HG02678 (cell line): ENCODE measurements around the gene CCDC146.
A peak's percentile ranks its signal among the peaks of the same experiment; 100 is the strongest.
"Not testable (repeated sequence)": the region's sequence is repeated elsewhere in the genome, so short reads cannot be mapped to it uniquely, and the experiment has no call there.

Experiments used
- ATAC-seq: cut with Tn5 transposase; IDR thresholded peaks from one replicate; pipeline ENCODE4 v1.9.1; 2021; ENCODE audit warnings: mild to moderate bottlenecking, moderate library complexity; ENCODE audit not compliant: unreplicated experiment

CCDC146 gene

GRCh38 chr7:77121860-77122681 lies at the start of gene CCDC146:
CCDC146 (plus strand) TSS chr7:77122615; CDS start chr7:77167669, 45,054 bp downstream.
- peak; percentile 98 for ATAC-seq

- not testable (repeated sequence) for ATAC-seq
Measured at GRCh38 chr7:77074786-77075396, 47.5 kb upstream of the CCDC146 start.

GRCh38 chr7:77077060-77077459 lies 45.4 kb upstream of the CCDC146 start:
- ATAC-seq = not testable (repeated sequence)

- ATAC-seq = not testable (repeated sequence)
Measured at GRCh38 chr7:77079112-77079511, 43.3 kb upstream of the CCDC146 start.

GRCh38 chr7:77079624-77080023 lies 42.8 kb upstream of the CCDC146 start:
- not testable (repeated sequence) for ATAC-seq

GRCh38 chr7:77080236-77080635 lies 42.2 kb upstream of the CCDC146 start:
- not testable (repeated sequence) for ATAC-seq

- not testable (repeated sequence) for ATAC-seq
Measured at GRCh38 chr7:77082192-77082591, 40.2 kb upstream of the CCDC146 start.

- not testable (repeated sequence) for ATAC-seq
Measured at GRCh38 chr7:77092301-77092700, 30.1 kb upstream of the CCDC146 start.

GRCh38 chr7:77100501-77100900 lies 21.9 kb upstream of the CCDC146 start:
- not testable (repeated sequence) for ATAC-seq

GRCh38 chr7:77101187-77101586 lies 21.2 kb upstream of the CCDC146 start:
- not testable (repeated sequence) for ATAC-seq

- ATAC-seq = not testable (repeated sequence)
Measured at GRCh38 chr7:77102671-77103070, 19.7 kb upstream of the CCDC146 start.

GRCh38 chr7:77105904-77106303 lies 16.5 kb upstream of the CCDC146 start:
- ATAC-seq = not testable (repeated sequence)

- ATAC-seq = not testable (repeated sequence)
Measured at GRCh38 chr7:77107659-77108058, 14.8 kb upstream of the CCDC146 start.

GRCh38 chr7:77108362-77108761 lies 14.1 kb upstream of the CCDC146 start:
- not testable (repeated sequence) for ATAC-seq

- ATAC-seq = not testable (repeated sequence)
Measured at GRCh38 chr7:77112719-77113306, 9.6 kb upstream of the CCDC146 start.

- not testable (repeated sequence) for ATAC-seq
Measured at GRCh38 chr7:77125486-77125885, 3.1 kb downstream of the CCDC146 start.

GRCh38 chr7:77127009-77127408 lies 4.6 kb downstream of the CCDC146 start:
- ATAC-seq = not testable (repeated sequence)

GRCh38 chr7:77128582-77129410 lies 6.4 kb downstream of the CCDC146 start:
- peak; percentile 84 for ATAC-seq

GRCh38 chr7:77131781-77132180 lies 9.4 kb downstream of the CCDC146 start:
- ATAC-seq = not testable (repeated sequence)

- not testable (repeated sequence) for ATAC-seq
Measured at GRCh38 chr7:77138668-77139067, 16.3 kb downstream of the CCDC146 start.

GRCh38 chr7:77140291-77140690 lies 17.9 kb downstream of the CCDC146 start:
- ATAC-seq = not testable (repeated sequence)
